Keratinocyte (primary cell): ENCODE results near the gene DESI1. TPM values are rescaled to one million over a fixed set of nuclear protein-coding genes. Genes with fewer than 3 reads are reported as not detected.

Source experiments
- DNase-seq: peaks from one replicate; pipeline ENCODE4 v3.0.0-alpha.2; 2011; ENCODE audit warnings: low read depth, missing footprints, low spot score
- FAIRE-seq: peaks from 2 replicates; lab custom pipeline; 2011; peaks lifted over from hg19 to GRCh38; lab: Jason Lieb, UNC
- H2AFZ ChIP-seq: 2 replicates; pipeline ENCODE4 v1.6.0; 2012; ENCODE audit warnings: low read length, control low read depth, inconsistent platforms; ENCODE audit not compliant: control insufficient read depth
- H3K27ac ChIP-seq: 2 replicates; pipeline ENCODE4 v1.5.1; 2011; ENCODE audit warnings: low read length; ENCODE audit not compliant: control insufficient read depth, insufficient read depth
- H3K27me3 ChIP-seq: 3 replicates; pipeline ENCODE4 v1.6.0; 2011; ENCODE audit warnings: low read length; ENCODE audit not compliant: control insufficient read depth, insufficient read depth; ENCODE audit errors: extremely low read depth
- H3K36me3 ChIP-seq, 2 experiments: 2 replicates in 1 of 2; 3 replicates in 1 of 2; pipeline ENCODE4 v1.5.1; 2011; ENCODE audit warnings: low read length in 2 of 2, mild to moderate bottlenecking in 1 of 2; ENCODE audit not compliant: control insufficient read depth in 2 of 2, insufficient read depth in 2 of 2; ENCODE audit errors: extremely low read depth in 1 of 2
- H3K4me1 ChIP-seq: 3 replicates; pipeline ENCODE4 v1.5.1; 2011; ENCODE audit warnings: low read length; ENCODE audit not compliant: control insufficient read depth, insufficient read depth; ENCODE audit errors: extremely low read depth
- H3K4me2 ChIP-seq: 3 replicates; pipeline ENCODE4 v1.6.0; 2011; ENCODE audit warnings: low read depth, low read length; ENCODE audit not compliant: control insufficient read depth, insufficient read depth; ENCODE audit errors: extremely low read depth
- H3K4me3 ChIP-seq, 3 experiments: fragments of 200-600 bp in 1 of 3; sonication (generic) in 1 of 3; 2 replicates in 2 of 3; 3 replicates in 1 of 3; pipeline ENCODE4 v1.5.1; 2011 to 2016; ENCODE audit warnings: low read length in 3 of 3, mild to moderate bottlenecking in 3 of 3, control low read depth in 2 of 3, inconsistent platforms in 1 of 3, low read depth in 1 of 3, mixed read lengths in 1 of 3, mixed run types in 1 of 3, moderate library complexity in 1 of 3; ENCODE audit not compliant: control insufficient read depth in 2 of 3, insufficient read depth in 2 of 3; ENCODE audit errors: extremely low read depth in 1 of 3
- H3K79me2 ChIP-seq: 2 replicates; pipeline ENCODE4 v1.6.0; 2012; ENCODE audit warnings: low read length; ENCODE audit not compliant: control insufficient read depth, insufficient read depth
- H3K9ac ChIP-seq: 3 replicates; pipeline ENCODE4 v1.6.0; 2011; ENCODE audit warnings: low read length; ENCODE audit not compliant: control insufficient read depth, insufficient read depth; ENCODE audit errors: extremely low read depth
- H3K9me1 ChIP-seq: 3 replicates; pipeline ENCODE4 v1.6.0; 2011; ENCODE audit warnings: low read length; ENCODE audit not compliant: control insufficient read depth, insufficient read depth; ENCODE audit errors: extremely low read depth
- H3K9me3 ChIP-seq: 2 replicates; pipeline ENCODE4 v1.5.1; 2012; ENCODE audit warnings: low read depth, low read length; ENCODE audit not compliant: control insufficient read depth
- H4K20me1 ChIP-seq: 3 replicates; pipeline ENCODE4 v1.6.0; 2011; ENCODE audit warnings: low read length; ENCODE audit not compliant: control insufficient read depth, insufficient read depth; ENCODE audit errors: extremely low read depth
- EZH2 ChIP-seq: IDR thresholded peaks from one replicate; pipeline ENCODE4 v1.6.1; 2012; ENCODE audit warnings: inconsistent platforms, mild to moderate bottlenecking, low read length, moderate library complexity
- dilution Hi-C: fragments of 300-500 bp; cut with MboI; formaldehyde crosslinking; loops from one replicate; pipeline ENCODE4 v1.7.0; 2020; ENCODE audit warnings: low sequenced_read_pairs; ENCODE audit not compliant: extremely low pct_ligation_motif_present
- polyA plus RNA-seq, 5 experiments: library from polyadenylated mRNA; depleted of rRNA in 3 of 5; stranded (reverse) in 3 of 5; stranded (forward) in 1 of 5; unstranded in 1 of 5; fragments of >200 nt; gene quantifications; 1 replicate in 1 of 5; 2 replicates in 3 of 5; 3 replicates in 1 of 5; pipeline versions ENCODE4 v1.2.1 to v1.2.3, GENCODE V29; 2011 to 2012; ENCODE audit warnings: missing spikeins in 2 of 5, low read depth in 1 of 5, low replicate concordance in 1 of 5
- TF ChIP-seq, protein P1 (sequence below), 3 experiments: IDR thresholded peaks in 1 of 3; conservative IDR thresholded peaks in 1 of 3; optimal IDR thresholded peaks in 1 of 3; 2 replicates in 2 of 3; 3 replicates in 1 of 3; pipeline versions ENCODE3 to v1.5.1; 2011; ENCODE audit warnings: low read length in 3 of 3, mild to moderate bottlenecking in 3 of 3, moderate library complexity in 2 of 3, control low read depth in 1 of 3, inconsistent platforms in 1 of 3; ENCODE audit not compliant: insufficient read depth in 2 of 3; ENCODE audit errors: extremely low read depth in 1 of 3

The DESI1 gene
- polyA plus RNA-seq, 1 donor (not counting 4 experiments of a cell fraction or from before 2014, with no cell fraction given), result 32.8 TPM

DNA sequence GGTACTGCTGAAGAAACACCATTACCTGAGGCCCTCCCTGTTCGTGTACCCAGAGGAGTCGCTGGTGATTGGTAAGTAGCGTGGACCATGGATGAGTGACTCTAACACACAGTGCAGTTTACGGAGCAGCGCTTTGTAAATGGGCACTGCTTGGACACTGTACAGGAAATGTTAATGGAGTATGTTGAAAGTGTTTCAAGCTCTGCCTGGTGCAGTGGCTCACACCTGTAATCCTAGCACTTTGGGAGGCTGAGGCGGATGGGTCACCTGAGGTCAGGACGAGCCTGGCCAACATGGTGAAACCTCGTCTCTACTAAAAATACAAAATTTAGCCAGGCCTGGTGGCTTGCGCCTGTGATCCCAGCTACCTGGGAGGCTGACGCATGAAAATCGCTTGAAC is 30.0 kb upstream of the DESI1 start:
- Histone ChIP-seq H3K9me3 (no peaks in the 10 kb centered on the region), H3K4me1 (no peaks in the 10 kb centered on the region), H4K20me1 (peaks cover 5% of the 10 kb centered on the region), H3K27me3 (no peaks in the 10 kb centered on the region), H3K9ac (no peak overlapping the region), H3K9me1 (no peaks in the 10 kb centered on the region), H3K4me3 (no peak overlapping the region), H2AFZ (no peak overlapping the region), H3K79me2 (peaks cover 15% of the 10 kb centered on the region), H3K4me2 (no peak overlapping the region), H3K36me3 (peaks cover 44 to 55% of the 10 kb centered on the region in 2 experiments), H3K27ac (no peak overlapping the region)
- DNase-seq, result no peak
- no peak for FAIRE-seq
- TF ChIP-seq, protein P1, sequence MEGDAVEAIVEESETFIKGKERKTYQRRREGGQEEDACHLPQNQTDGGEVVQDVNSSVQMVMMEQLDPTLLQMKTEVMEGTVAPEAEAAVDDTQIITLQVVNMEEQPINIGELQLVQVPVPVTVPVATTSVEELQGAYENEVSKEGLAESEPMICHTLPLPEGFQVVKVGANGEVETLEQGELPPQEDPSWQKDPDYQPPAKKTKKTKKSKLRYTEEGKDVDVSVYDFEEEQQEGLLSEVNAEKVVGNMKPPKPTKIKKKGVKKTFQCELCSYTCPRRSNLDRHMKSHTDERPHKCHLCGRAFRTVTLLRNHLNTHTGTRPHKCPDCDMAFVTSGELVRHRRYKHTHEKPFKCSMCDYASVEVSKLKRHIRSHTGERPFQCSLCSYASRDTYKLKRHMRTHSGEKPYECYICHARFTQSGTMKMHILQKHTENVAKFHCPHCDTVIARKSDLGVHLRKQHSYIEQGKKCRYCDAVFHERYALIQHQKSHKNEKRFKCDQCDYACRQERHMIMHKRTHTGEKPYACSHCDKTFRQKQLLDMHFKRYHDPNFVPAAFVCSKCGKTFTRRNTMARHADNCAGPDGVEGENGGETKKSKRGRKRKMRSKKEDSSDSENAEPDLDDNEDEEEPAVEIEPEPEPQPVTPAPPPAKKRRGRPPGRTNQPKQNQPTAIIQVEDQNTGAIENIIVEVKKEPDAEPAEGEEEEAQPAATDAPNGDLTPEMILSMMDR (optimal IDR thresholded peaks at IDR 0.05 in 1 of 3, IDR thresholded peaks at IDR 0.05 in 1 of 3, conservative IDR thresholded peaks at IDR 0.05 in 1 of 3; ENCODE audit: extremely low read depth in 1 of 3, insufficient read depth in 2 of 3, low read length in 3 of 3), result no peak
- no peak for TF ChIP-seq EZH2
- dilution Hi-C loops, result no loop called here

DNA sequence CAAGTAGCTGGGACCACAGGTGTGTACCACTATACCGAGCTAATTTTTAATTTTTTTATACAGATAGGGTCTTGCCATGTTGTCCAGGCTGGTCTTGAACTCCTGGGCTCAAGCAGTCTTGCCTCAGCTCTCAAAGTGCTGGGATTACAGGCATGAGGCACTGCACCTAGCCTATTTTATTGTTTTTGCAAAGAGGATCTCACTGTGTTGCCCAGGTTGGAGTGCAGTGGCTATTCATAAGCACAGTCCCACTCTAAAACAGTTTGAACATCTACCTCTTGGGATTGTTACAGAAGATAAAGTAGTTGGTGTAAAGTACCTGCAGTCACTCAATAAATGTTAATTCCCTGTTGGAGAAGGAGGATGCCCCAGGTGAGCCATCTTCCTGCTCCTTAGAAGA is 29.4 kb upstream of the DESI1 start:
- Histone ChIP-seq H3K27ac (no peak overlapping the region), H4K20me1 (peaks cover 5% of the 10 kb centered on the region), H3K4me1 (no peaks in the 10 kb centered on the region), H3K79me2 (peaks cover 19% of the 10 kb centered on the region), H3K4me2 (no peak overlapping the region), H3K27me3 (no peaks in the 10 kb centered on the region), H3K9me1 (no peaks in the 10 kb centered on the region), H3K9me3 (no peaks in the 10 kb centered on the region), H3K4me3 (no peak overlapping the region), H2AFZ (no peak overlapping the region), H3K36me3 (peaks cover 47 to 55% of the 10 kb centered on the region in 2 experiments), H3K9ac (no peak overlapping the region)
- FAIRE-seq (no peak), DNase-seq (no peak)
- dilution Hi-C loops, result no loop called here
- TF ChIP-seq, protein P1 (optimal IDR thresholded peaks at IDR 0.05 in 1 of 3, IDR thresholded peaks at IDR 0.05 in 1 of 3, conservative IDR thresholded peaks at IDR 0.05 in 1 of 3; ENCODE audit: extremely low read depth in 1 of 3, insufficient read depth in 2 of 3, low read length in 3 of 3), result no peak
- TF ChIP-seq EZH2, result no peak
